HepG2 (cell line): ENCODE data around the gene MRPL18. TPM values are rescaled to one million over a fixed set of nuclear protein-coding genes. Genes with fewer than 3 reads are reported as not detected.

ENCODE experiments used
- CREB3 ChIP-seq: sonication (generic); formaldehyde crosslinking; IDR thresholded peaks from 2 replicates; pipeline ENCODE4 v1.5.0; 2020; ENCODE audit warnings: missing genetic modification reagents
- EHMT2 ChIP-seq: fragments of 200-600 bp; sonication (generic); IDR thresholded peaks from 2 replicates; pipeline ENCODE4 v1.7.0; 2017; ENCODE audit warnings: antibody characterized with exemption, low read depth, low read length, borderline replicate concordance
- FOXA1 ChIP-seq, 2 experiments: fragments of 450-650 bp in 1 of 2; sonication (generic) in 1 of 2; formaldehyde crosslinking in 1 of 2; IDR thresholded peaks; 2 replicates each; pipeline versions ENCODE4 v1.4.0 to v1.6.1; 2016 to 2020; ENCODE audit warnings: missing genetic modification reagents in 1 of 2
- GABPB1 ChIP-seq: IDR thresholded peaks from 2 replicates; pipeline ENCODE4 v1.6.1; 2016; ENCODE audit warnings: mild to moderate bottlenecking, missing genetic modification reagents, moderate library complexity, missing compliant biosample characterization
- GPN1 ChIP-seq: sonication (generic); formaldehyde crosslinking; IDR thresholded peaks from 2 replicates; pipeline ENCODE4 v1.5.1; 2020; ENCODE audit warnings: missing genetic modification reagents, borderline replicate concordance
- MXD1 ChIP-seq: sonication (generic); formaldehyde crosslinking; IDR thresholded peaks from 2 replicates; pipeline ENCODE4 v1.4.0; 2020; ENCODE audit warnings: mild to moderate bottlenecking, missing genetic modification reagents
- MYC ChIP-seq: sonication (generic); formaldehyde crosslinking; IDR thresholded peaks from 2 replicates; pipeline ENCODE4 v1.9.0; 2021; ENCODE audit warnings: missing genetic modification reagents, borderline replicate concordance
- NFYC ChIP-seq: IDR thresholded peaks from 2 replicates; pipeline ENCODE4 v1.6.1; 2016; ENCODE audit warnings: missing genetic modification reagents, missing compliant biosample characterization
- SAP130 ChIP-seq: IDR thresholded peaks from 2 replicates; pipeline ENCODE4 v1.6.1; 2016; ENCODE audit warnings: low read depth
- SIN3B ChIP-seq: fragments of 150-350 bp; IDR thresholded peaks from 2 replicates; pipeline ENCODE4 v1.6.1; 2014; ENCODE audit warnings: low read length
- SNRNP70 ChIP-seq: fragments of 200-400 bp; formaldehyde crosslinking; IDR thresholded peaks from 2 replicates; pipeline ENCODE4 v1.6.1; 2017; ENCODE audit warnings: mild to moderate bottlenecking, low read depth, low read length, moderate library complexity
- SOX6 ChIP-seq, 2 experiments: fragments of 450-650 bp in 1 of 2; sonication (generic) in 1 of 2; formaldehyde crosslinking in 1 of 2; IDR thresholded peaks; 2 replicates each; pipeline versions ENCODE4 v1.4.0 to v1.6.1; 2017 to 2020; ENCODE audit warnings: antibody characterized with exemption in 1 of 2, mild to moderate bottlenecking in 1 of 2, missing genetic modification reagents in 1 of 2
- ZNF124 ChIP-seq: sonication (generic); formaldehyde crosslinking; IDR thresholded peaks from 2 replicates; pipeline ENCODE4 v1.4.0; 2020; ENCODE audit warnings: missing genetic modification reagents
- ZNF142 ChIP-seq: sonication (generic); formaldehyde crosslinking; IDR thresholded peaks from 2 replicates; pipeline ENCODE4 v1.4.0; 2020; ENCODE audit warnings: missing genetic modification reagents
- ZNF235 ChIP-seq: sonication (generic); formaldehyde crosslinking; IDR thresholded peaks from 2 replicates; pipeline ENCODE4 v1.8.1; 2023; ENCODE audit warnings: mild to moderate bottlenecking, missing genetic modification reagents, borderline replicate concordance
- ZNF260 ChIP-seq: sonication (generic); formaldehyde crosslinking; IDR thresholded peaks from 2 replicates; pipeline ENCODE4 v1.4.0; 2020; ENCODE audit warnings: missing genetic modification reagents, low read depth, mild to moderate bottlenecking, borderline replicate concordance
- ZNF558 ChIP-seq: sonication (generic); formaldehyde crosslinking; IDR thresholded peaks from 2 replicates; pipeline ENCODE4 v1.9.0; 2022; ENCODE audit warnings: mild to moderate bottlenecking, missing genetic modification reagents, borderline replicate concordance
- ZSCAN20 ChIP-seq: sonication (generic); formaldehyde crosslinking; IDR thresholded peaks from 2 replicates; pipeline ENCODE4 v1.4.0; 2020; ENCODE audit warnings: missing genetic modification reagents, mild to moderate bottlenecking, borderline replicate concordance
- polyA plus RNA-seq, 8 experiments: library from polyadenylated mRNA; depleted of rRNA in 3 of 8; stranded (reverse) in 7 of 8; unstranded in 1 of 8; fragments of >200 nt; fragmentation: Illumina TruSeq in 4 of 8; extraction: Trizol in 4 of 8; gene quantifications; 2 replicates each; pipeline versions ENCODE4 v1.2.1 to v1.2.3, GENCODE V29; 2011 to 2016; ENCODE audit warnings: low read depth in 4 of 8, missing spikeins in 1 of 8, mixed read lengths in 1 of 8; ENCODE audit not compliant: insufficient read depth in 1 of 8
- total RNA-seq, 5 experiments: library from RNA; depleted of rRNA; stranded (reverse); fragments of >200 nt; fragmentation: Illumina TruSeq; extraction: Trizol; gene quantifications; 2 replicates each; pipeline ENCODE4 v1.2.3, GENCODE V29; 2016; ENCODE audit warnings: low read depth in 1 of 5
- TF ChIP-seq, protein P1 (sequence below): IDR thresholded peaks from 2 replicates; pipeline ENCODE4 v1.6.1; 2018; ENCODE audit warnings: missing genetic modification reagents, mild to moderate bottlenecking, missing compliant biosample characterization

The MRPL18 gene
- total and polyA plus RNA-seq, 2 of the 13 experiments (the other 11 are each of a cell fraction or from before 2014, with no cell fraction given), result 85.6 to 176 TPM

DNA sequence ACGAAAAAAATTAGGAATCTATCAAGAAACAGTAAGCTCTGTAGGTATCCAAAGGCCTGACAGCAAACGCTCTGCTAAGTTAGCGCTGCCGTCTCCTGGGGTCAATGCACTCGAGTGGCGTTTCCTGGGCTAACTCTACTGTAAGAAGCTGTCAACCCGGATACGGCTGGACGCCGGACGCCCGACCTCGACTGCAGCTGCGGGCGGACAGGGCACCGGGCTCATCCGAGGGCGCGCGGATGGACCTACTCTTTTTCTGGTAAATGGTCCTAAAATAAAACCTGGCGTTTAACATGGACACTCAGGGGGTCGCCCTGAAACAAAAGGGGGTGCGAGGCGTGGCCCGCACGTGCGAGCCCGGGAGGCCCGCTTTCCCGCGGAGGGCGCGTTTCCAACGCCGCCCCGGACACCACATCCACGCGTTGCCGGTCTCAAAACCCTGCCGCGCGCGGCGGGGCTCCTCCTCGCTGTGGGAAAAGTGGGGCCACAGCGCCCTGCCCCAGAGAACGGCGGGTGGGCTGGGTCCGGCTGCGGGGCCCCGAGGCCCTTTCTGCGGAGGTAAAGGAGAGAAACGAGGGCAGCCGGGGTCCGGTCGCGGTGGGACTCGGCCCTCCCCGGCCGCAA lies 1.4 kb upstream of the MRPL18 start (continued):
- TF ChIP-seq ZNF142 (CRISPR knock-in tag), result no peak
- TF ChIP-seq GABPB1 (CRISPR knock-in tag), result no peak
- no peak; the same call in 1 of the 2 replicates for TF ChIP-seq CREB3
- TF ChIP-seq ZNF124 (CRISPR knock-in tag), result 0 out of 2 replicates have a peak, but pooled peaks have one; percentile 17
- TF ChIP-seq MXD1, result peak; percentile 96; the same call in 1 of the 2 replicates
- TF ChIP-seq, protein P1, sequence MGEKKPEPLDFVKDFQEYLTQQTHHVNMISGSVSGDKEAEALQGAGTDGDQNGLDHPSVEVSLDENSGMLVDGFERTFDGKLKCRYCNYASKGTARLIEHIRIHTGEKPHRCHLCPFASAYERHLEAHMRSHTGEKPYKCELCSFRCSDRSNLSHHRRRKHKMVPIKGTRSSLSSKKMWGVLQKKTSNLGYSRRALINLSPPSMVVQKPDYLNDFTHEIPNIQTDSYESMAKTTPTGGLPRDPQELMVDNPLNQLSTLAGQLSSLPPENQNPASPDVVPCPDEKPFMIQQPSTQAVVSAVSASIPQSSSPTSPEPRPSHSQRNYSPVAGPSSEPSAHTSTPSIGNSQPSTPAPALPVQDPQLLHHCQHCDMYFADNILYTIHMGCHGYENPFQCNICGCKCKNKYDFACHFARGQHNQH (CRISPR knock-in tag), result 0 out of 2 replicates have a peak, but pooled peaks have one; percentile 26
- no peak for TF ChIP-seq SIN3B
- no peak for TF ChIP-seq FOXA1 (IDR thresholded peaks at IDR 0.05)
- TF ChIP-seq FOXA1 (CRISPR knock-in tag; IDR thresholded peaks at IDR 0.05), result no peak
- no peak for TF ChIP-seq ZNF260 (CRISPR knock-in tag)
- TF ChIP-seq MYC (CRISPR knock-in tag), result peak; percentile 26
- peak; percentile 51; the same call in 1 of the 2 replicates for TF ChIP-seq ZSCAN20 (CRISPR knock-in tag)
- peak; percentile 84; the same call in 1 of the 2 replicates for TF ChIP-seq ZNF235
- TF ChIP-seq EHMT2, result no peak
- 0 out of 2 replicates have a peak, but pooled peaks have one; percentile 90 for TF ChIP-seq ZNF558
- TF ChIP-seq SAP130 (CRISPR knock-in tag), result peak; percentile 78; the same call in 1 of the 2 replicates
- no peak for TF ChIP-seq SOX6 (IDR thresholded peaks at IDR 0.05)
- no peak for TF ChIP-seq SOX6 (CRISPR knock-in tag; IDR thresholded peaks at IDR 0.05)
- no peak for TF ChIP-seq GPN1 (CRISPR knock-in tag)
- TF ChIP-seq SNRNP70, result no peak
- no peak for TF ChIP-seq NFYC (CRISPR knock-in tag)
